Activated CD4-positive, alpha-beta T cell treated with anti-CD3 and anti-CD28 coated beads, Interleukin-10, Interleukin-2, amounts not matched to agents 100 ng/mL and 50 ng/mL, durations not matched to agents 16 hours and 8 hours (primary cell): ENCODE results near the gene PHACTR2.
A peak's percentile ranks its signal among the peaks of the same experiment; 100 is the strongest.
"Not testable (repeated sequence)": the region's sequence is repeated elsewhere in the genome, so short reads cannot be mapped to it uniquely, and the experiment has no call there.

ENCODE experiments used
- DNase-seq: peaks from one replicate; pipeline ENCODE4 v3.0.0-alpha.2; 2020

Gene PHACTR2

DNA sequence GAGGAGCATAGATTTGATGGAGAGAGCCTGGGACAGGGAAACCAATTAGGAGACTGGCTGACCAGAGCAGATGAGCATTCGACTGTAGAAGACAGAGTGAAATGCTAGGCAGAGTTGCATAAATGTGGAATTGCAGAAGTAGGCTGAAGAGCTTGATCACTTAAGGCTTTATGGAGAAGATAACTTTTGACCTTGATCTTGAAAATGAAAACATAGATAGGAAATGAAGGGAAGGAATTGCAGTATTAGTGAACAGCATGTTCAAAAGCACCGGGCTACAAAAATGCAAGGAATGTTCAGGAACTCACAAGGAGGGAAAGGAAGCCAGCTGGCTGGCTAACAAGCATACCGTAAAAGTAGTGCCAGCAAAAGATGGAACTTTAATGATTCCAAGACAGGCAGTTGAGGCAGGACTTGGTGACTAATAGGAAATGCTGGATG, 144.8 kb downstream of the PHACTR2 start:
- no peak for DNase-seq

- DNase-seq = no peak
These were observed 145.8 kb downstream of the PHACTR2 start for GRCh38 chr6:143823548-143823947.

GRCh38 chr6:143828572-143828971, 150.8 kb downstream of the PHACTR2 start:
- no peak for DNase-seq

GRCh38 chr6:143836150-143836549, 158.4 kb downstream of the PHACTR2 start:
- no peak for DNase-seq

- DNase-seq = no peak
These were observed 160.6 kb downstream of the PHACTR2 start for GRCh38 chr6:143838395-143838794.

DNA sequence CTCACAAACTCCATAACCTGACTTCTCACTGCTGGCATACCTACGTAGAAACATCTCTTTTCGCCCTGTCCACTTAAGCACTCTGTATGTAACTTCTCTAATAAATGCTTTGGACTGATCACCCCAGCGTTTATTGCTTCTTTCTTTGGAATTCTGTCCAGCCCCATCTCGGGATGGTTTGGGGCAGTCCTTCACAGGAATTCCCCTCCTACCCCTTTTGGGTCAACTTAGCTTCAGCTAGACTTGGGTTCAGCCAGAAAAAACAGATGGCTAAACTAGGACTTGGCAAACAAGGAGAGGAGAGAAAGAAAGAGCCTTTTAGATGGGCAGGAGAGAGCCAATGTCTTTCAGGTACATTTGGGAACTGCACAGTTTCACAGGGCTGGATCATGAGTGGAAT, 161.4 kb downstream of the PHACTR2 start:
- DNase-seq = no peak

GRCh38 chr6:143840595-143841265, 163.0 kb downstream of the PHACTR2 start:
- DNase-seq = no peak

DNA sequence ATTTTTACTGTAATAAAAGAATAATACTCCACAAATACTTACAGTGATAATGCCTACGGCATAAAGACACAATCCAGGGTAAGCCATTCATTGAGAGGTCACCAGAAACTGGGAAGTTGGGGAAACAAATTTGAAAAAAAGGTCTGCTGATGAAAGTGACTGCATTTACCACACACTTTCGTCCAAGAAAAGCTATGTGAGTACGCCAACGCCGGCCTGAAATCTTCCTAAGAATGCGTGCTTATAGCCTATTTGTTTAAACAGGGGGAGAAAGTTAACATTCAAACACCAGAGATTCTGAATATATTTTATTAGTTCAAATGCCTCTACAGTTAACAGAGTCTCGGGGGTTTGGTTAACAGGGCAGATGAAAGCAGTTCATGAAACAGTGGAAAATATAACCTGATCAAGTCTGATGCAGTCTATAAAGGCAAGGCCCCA, 164.7 kb downstream of the PHACTR2 start:
- DNase-seq = no peak

DNA sequence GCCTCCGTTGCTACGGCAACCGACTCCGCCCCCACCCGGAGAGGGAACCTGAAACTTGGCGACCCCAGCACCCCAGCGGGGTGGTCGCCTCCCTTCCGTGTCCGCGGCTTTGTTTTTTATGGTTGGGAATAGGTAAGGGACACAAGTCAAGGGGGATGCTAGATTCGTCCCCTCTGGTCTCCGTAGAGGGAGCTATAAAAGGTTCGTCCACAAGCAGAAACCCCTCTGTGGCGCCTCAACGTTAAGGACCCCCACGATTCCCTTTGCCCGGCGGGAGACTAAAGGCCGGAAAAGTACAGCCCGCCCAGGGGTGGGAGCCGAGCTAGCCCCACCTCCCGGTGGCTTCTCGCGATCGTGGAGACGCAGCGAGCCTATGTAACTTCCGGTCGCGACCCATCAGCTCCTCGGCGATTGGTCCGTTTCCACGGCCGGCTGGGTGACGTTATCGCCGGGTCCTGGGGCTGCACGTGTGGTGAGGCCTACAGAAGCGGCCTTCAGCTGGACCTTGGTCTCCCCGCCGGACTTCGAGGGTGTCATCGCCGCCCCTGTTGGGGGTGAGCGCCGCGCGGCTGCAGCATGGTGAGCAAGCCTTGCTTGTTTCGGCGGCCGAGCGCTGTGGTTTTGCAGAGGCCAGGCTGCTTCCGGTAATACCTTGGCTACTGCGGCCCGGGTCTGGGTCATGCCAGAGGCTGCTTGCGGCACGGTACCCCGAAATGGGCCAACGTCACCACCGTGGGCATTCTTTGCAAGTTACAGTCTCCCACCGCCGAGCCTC, 165.3 kb downstream of the PHACTR2 start, which contains the start of gene LTV1:
Gene LTV1, plus strand, starts transcription at position 437 of the 775 bp plus-strand sequence. Its CDS starts 140 bp downstream, at position 577.
- DNase-seq = peak; percentile 96

- DNase-seq = no peak
These were observed 165.9 kb downstream of the PHACTR2 start for GRCh38 chr6:143843677-143843999.

GRCh38 chr6:143844006-143844405, 166.2 kb downstream of the PHACTR2 start:
- peak; percentile 4 for DNase-seq

- DNase-seq = no peak
These were observed 167.3 kb downstream of the PHACTR2 start for GRCh38 chr6:143845033-143845432.

GRCh38 chr6:143851706-143852105, 173.9 kb downstream of the PHACTR2 start:
- DNase-seq = not testable (repeated sequence)

- not testable (repeated sequence) for DNase-seq
These were observed 177.3 kb downstream of the PHACTR2 start for GRCh38 chr6:143855057-143855456.

DNA sequence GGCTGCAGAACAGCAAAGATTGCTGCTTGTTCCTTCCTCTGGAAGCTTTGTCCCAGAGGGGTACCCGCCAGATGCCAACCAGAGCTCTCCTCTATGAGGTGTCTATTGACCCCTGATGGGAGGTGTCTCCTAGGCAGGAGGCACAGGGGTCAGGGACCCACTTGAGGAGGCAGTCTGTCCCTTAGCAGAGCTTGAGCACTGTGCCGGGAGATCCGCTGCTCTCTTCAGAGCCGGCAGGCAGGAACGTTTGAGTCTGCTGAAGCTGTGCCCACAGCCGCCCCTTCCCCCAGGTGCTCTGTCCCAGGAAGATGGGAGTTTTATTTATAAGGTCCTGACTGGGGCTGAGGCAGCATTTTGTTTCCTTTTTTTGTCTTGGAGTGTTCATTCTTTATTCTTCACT, 179.0 kb downstream of the PHACTR2 start:
- not testable (repeated sequence) for DNase-seq

DNA sequence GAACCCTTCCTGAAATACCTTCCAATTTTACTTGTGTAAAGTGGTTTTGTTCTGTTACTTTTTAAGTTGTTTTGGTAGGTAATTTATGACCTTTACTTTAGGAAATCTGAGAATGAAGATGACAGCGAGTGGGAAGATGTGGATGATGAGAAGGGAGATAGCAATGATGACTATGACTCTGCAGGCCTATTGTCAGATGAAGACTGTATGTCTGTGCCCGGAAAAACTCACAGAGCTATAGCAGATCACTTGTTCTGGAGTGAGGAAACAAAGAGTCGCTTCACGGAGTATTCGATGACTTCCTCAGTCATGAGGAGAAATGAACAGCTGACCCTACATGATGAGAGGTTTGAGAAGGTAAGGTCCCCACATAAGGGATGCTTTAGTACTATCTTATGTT, 179.9 kb downstream of the PHACTR2 start:
- DNase-seq = no peak

GRCh38 chr6:143859891-143860660, 182.3 kb downstream of the PHACTR2 start:
- DNase-seq = no peak

DNA sequence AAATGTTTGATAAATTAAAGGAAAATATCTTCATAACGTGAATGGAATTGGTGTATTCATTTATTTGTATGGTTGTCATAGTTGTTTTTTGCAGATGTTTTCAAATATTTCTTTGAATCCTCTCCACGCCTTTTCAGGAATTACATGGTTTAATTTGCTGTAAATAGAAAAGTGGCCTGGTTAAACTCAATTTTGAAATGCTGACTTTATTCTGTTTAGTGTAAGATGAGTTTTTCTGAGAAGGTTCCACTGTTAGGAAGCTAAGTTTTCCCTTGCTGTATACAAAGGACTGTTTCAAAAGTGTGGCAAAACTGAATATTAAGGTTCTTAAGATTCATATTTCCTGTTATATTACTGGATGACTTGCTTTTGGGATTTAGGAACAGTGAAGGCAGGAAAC, 186.0 kb downstream of the PHACTR2 start:
- no peak for DNase-seq

GRCh38 chr6:143864234-143864633, 186.5 kb downstream of the PHACTR2 start, which contains the start of gene ZC2HC1B:
ZC2HC1B (plus strand) TSS chr6:143864474; CDS start chr6:143864540, 66 bp downstream.
- DNase-seq = no peak

DNA sequence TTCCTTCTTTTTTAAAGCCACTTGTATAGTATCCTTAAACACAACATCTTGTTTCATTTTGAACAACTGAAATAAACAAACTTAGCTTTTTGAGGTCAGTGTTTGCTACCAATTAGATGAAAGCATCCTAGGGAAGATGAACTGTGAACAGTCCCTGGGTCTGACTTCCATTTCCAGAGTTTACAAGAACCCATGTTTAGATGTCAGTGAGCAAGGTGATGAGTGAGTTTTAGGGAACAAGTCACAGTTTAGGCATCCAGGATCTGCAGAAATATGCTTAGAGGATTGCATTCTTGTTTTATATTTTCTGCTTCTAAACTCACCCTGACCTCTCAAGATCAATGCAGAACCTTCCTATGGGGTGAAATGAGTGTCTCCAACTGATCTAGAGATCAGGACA, 189.5 kb downstream of the PHACTR2 start:
- no peak for DNase-seq

GRCh38 chr6:143868808-143869207, 191.0 kb downstream of the PHACTR2 start:
- not testable (repeated sequence) for DNase-seq

DNA sequence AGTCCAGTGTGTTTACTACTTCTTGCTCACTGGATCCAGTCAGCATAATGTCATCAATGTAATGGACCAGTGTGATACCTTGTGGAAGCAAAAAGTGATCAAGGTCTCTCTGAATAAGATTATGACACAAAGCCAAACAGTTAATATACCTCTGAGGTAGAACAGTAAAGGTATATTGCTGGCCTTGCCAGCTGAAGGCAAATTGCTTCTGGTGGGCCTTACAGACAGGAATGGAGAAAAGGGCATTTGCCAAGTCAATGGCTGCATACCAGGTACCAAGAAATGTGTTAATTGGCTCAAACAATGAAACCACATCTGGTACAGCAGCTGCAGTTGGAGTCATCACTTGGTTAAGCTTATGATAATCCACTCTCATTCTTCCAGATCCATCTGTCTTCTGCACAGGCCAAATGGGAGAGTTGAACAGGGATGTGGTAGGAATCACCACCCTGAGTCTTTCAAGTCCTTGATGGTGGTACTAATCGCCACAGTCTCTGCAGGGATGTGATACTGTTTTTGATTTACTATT, 193.5 kb downstream of the PHACTR2 start:
- DNase-seq = not testable (repeated sequence)

DNA sequence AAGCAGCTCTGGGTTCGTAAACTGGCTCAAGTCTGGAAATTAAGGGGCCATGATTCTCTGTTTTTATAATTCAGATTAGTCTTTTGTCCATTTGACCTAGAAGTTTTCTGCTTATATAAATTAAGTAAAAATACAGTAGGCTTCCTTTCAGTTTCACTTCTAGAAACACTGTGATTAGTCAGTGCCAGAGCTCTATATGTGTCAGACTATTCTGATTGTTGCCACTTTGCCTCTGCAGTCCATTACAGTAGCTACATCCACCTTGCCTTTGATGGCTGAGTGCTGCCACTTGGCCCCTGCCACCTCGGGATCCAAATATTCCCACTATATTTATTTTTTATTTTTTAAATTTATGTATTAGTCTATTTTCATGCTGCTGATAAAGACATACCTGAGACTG, 194.4 kb downstream of the PHACTR2 start:
- peak; percentile 67 for DNase-seq
